Prostate gland (tissue), 2 donors: Measurements from ENCODE around the gene ORAI2.

Experiments used
- CTCF ChIP-seq, 4 experiments: fragments of 200-600 bp in 2 of 4; fragments of 450-650 bp in 2 of 4; sonication (generic) in 2 of 4; IDR thresholded peaks; 1 replicate in 3 of 4; 2 replicates in 1 of 4; pipeline ENCODE4 v1.5.1; 2016 to 2019; ENCODE audit warnings: antibody characterized with exemption in 4 of 4, mild to moderate bottlenecking in 2 of 4, moderate library complexity in 2 of 4
- POLR2A ChIP-seq: fragments of 450-650 bp; IDR thresholded peaks from one replicate; pipeline ENCODE4 v1.6.1; 2016; ENCODE audit warnings: antibody characterized with exemption, mild to moderate bottlenecking
- POLR2AphosphoS5 ChIP-seq: sonication (generic); formaldehyde crosslinking; IDR thresholded peaks from one replicate; pipeline ENCODE4 v1.6.1; 2017; ENCODE audit warnings: antibody characterized with exemption

DNA sequence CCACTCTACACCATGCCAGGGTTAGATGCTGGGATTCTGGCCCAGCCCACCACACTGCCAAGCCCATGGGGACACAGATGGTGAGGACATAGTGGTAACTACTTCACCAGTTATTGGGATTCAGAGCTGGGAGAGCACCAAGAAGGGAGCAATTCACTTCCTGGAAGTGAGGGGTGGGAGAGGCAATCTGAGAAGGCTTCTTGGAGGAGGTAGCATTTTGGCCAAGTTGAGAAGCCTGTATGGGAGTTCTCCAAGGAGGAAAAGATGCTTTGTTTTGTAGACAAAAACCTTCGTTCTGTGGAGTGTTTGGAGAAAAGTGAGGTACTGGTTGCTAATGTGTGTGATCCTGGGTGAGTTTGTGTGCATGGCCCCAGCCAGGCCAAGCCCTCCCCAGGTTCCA, 41.0 kb upstream of the ORAI2 start:
- TF ChIP-seq CTCF (IDR thresholded peaks at IDR 0.05), result no peak
- TF ChIP-seq POLR2AphosphoS5, result no peak
- TF ChIP-seq POLR2A, result no peak
